Measurements from ENCODE around the gene BCOR. TPM values are rescaled to one million over a fixed set of nuclear protein-coding genes. Genes with fewer than 3 reads are reported as not detected.
A peak's percentile ranks its signal among the peaks of the same experiment; 100 is the strongest.

BCOR gene
- total RNA-seq, 4 donors from 2014 or later: 30.9 to 67.4 (median 42.4) TPM

DNA sequence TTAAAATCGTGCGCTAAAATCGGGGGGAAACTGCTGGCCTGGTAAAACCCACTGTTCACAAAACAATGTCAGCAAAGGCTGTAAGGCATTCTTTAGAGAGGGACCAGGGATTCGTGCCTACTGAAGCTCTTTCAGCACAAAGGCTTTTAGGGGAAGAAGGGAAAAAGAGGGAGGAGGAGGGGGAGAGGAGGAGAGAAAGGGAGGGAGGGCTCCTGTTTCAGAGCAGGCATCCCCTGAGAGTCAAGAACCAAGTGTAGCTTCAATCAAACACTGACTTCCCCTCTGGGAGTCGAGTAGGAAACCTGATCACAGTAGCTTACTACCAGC, 9.5 kb downstream of the BCOR start:
- Histone ChIP-seq H3K4me1 (peaks cover 21 to 60% of the 10 kb centered on the region in 2 donors), H3K4me3 (replicated peaks in 1 of 3) (no peak overlapping the region), H3K9me3 (no peaks in the 10 kb centered on the region), H3K36me3 (no peaks in the 10 kb centered on the region), H3K27me3 (no peaks in the 10 kb centered on the region), H3K27ac (no peak overlapping the region)
- DNase-seq: no peak
- intact Hi-C loops (cut with DNase I): no loop called here
- 47 to 65% methylated on average over 5 of the region's 5 CpGs for WGBS, 2 donors
- no peak for TF ChIP-seq POLR2A (IDR thresholded peaks at IDR 0.05)
- TF ChIP-seq, protein P1, sequence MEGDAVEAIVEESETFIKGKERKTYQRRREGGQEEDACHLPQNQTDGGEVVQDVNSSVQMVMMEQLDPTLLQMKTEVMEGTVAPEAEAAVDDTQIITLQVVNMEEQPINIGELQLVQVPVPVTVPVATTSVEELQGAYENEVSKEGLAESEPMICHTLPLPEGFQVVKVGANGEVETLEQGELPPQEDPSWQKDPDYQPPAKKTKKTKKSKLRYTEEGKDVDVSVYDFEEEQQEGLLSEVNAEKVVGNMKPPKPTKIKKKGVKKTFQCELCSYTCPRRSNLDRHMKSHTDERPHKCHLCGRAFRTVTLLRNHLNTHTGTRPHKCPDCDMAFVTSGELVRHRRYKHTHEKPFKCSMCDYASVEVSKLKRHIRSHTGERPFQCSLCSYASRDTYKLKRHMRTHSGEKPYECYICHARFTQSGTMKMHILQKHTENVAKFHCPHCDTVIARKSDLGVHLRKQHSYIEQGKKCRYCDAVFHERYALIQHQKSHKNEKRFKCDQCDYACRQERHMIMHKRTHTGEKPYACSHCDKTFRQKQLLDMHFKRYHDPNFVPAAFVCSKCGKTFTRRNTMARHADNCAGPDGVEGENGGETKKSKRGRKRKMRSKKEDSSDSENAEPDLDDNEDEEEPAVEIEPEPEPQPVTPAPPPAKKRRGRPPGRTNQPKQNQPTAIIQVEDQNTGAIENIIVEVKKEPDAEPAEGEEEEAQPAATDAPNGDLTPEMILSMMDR (IDR thresholded peaks at IDR 0.05): no peak

DNA sequence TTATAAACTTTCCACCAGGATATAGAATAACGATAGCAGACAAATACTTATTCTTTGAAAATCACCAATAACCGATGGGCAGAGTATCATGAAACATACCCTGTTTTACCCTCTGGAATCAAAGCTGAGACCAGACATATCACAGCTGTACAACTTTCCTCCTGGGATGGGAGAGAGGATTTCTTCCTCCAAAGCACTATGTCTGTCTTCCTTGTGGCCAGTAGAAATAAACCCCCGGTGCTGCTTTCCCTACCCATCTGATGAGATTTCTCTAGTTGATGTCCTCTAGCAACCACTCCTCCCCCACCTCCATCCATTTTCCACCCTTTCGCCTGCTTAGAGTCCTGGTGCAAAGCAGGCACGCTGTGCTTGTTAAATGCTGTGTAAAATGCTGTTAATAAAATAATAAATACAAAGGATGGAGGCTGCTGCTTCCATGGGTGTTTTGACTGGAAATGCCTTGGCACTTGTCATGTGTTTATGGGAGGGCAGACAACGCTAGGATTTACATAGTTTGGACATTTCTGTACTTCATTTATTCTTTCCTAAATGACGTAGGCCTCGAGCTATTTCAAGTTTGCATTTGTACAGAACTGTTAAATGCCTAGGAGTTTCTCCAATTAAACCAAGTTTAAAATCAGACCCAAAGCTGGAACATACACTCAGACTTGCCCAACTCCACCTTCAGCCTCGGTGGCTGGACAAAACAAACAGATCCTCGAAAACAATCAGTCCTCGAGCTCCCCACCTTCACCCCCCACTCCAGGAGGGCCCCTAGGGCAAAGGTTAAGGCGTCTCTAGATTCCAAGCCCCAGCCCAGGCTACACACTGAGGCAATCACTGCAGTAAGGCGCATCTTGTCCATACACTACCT, 10.1 kb downstream of the BCOR start:
- no peak overlapping the region for H3K27ac ChIP-seq
- H3K9me3 ChIP-seq: no peaks in the 10 kb centered on the region
- peaks cover 27 to 66% of the 10 kb centered on the region in 2 donors for H3K4me1 ChIP-seq
- no peaks in the 10 kb centered on the region for H3K27me3 ChIP-seq
- H3K36me3 ChIP-seq: no peaks in the 10 kb centered on the region
- H3K4me3 ChIP-seq (replicated peaks in 1 of 3): no peak overlapping the region
- intact Hi-C loops (cut with DNase I): no loop called here
- no peak for TF ChIP-seq POLR2A (IDR thresholded peaks at IDR 0.05)
- TF ChIP-seq, protein P1 (IDR thresholded peaks at IDR 0.05): no peak
- DNase-seq: no peak
- 63 to 69% methylated on average over 12 to 13 of the region's 13 CpGs for WGBS, 2 donors

GRCh38 chrX:40086569-40087335, 11.0 kb downstream of the BCOR start:
- 84 to 93% methylated on average over 26 to 30 of the region's 30 CpGs for WGBS, 2 donors
- Histone ChIP-seq H3K9me3 (no peaks in the 10 kb centered on the region), H3K36me3 (no peaks in the 10 kb centered on the region), H3K4me3 (replicated peaks in 1 of 3) (no peak overlapping the region), H3K4me1 (peaks cover 29 to 68% of the 10 kb centered on the region in 2 donors), H3K27ac (no peak overlapping the region), H3K27me3 (no peaks in the 10 kb centered on the region)
- DNase-seq: no peak
- TF ChIP-seq, protein P1 (IDR thresholded peaks at IDR 0.05): no peak
- TF ChIP-seq POLR2A (IDR thresholded peaks at IDR 0.05): no peak
- intact Hi-C loops (cut with DNase I): no loop called here

DNA sequence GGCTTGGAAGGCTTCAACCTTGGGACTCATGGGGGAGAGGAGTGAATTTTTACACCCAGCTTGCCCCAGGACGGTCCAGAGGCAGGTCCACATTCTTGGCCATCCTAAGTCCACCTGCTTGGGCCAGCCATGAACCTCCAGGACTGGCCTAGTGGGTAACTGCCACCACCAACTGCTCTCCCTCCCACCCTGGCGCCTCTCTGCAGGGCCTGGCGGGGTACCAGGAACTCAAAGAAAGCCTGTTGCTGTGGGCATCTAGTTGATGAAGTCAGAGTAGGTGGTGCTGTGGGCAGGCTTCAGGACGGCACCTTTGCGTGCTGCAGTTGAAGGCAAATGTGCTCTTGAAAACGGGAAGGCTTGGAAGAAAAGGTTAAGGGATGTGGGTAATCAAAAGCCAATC, 12.0 kb downstream of the BCOR start:
- no peaks in the 10 kb centered on the region for H3K9me3 ChIP-seq
- no peaks in the 10 kb centered on the region for H3K27me3 ChIP-seq
- intact Hi-C loops (cut with DNase I): no loop called here
- peak; percentile 54 to 64 for DNase-seq
- H3K27ac ChIP-seq: peak overlapping the region in 1 of 3 donors; percentile 36
- H3K4me3 ChIP-seq (replicated peaks in 1 of 3): no peak overlapping the region
- no peaks in the 10 kb centered on the region for H3K36me3 ChIP-seq
- H3K4me1 ChIP-seq: peaks cover 27 to 70% of the 10 kb centered on the region in 2 donors
- TF ChIP-seq, protein P1 (IDR thresholded peaks at IDR 0.05): no peak
- no peak for TF ChIP-seq POLR2A (IDR thresholded peaks at IDR 0.05)
- 13 to 55% methylated on average over 4 to 5 of the region's 6 CpGs for WGBS, 2 donors
